Astrocyte (in vitro differentiated cells and primary cell): Measurements from ENCODE around the gene SAC3D1.

Experiments used
- CTCF ChIP-seq: IDR thresholded peaks from 2 replicates; pipeline ENCODE4 v1.5.1; 2011; ENCODE audit warnings: low read depth, mild to moderate bottlenecking, inconsistent platforms, low read length, moderate library complexity; ENCODE audit not compliant: insufficient read depth
- EZH2 ChIP-seq: IDR thresholded peaks from 2 replicates; pipeline ENCODE4 v1.6.1; 2012; ENCODE audit warnings: mild to moderate bottlenecking, low read length, inconsistent platforms; ENCODE audit not compliant: insufficient read depth

DNA sequence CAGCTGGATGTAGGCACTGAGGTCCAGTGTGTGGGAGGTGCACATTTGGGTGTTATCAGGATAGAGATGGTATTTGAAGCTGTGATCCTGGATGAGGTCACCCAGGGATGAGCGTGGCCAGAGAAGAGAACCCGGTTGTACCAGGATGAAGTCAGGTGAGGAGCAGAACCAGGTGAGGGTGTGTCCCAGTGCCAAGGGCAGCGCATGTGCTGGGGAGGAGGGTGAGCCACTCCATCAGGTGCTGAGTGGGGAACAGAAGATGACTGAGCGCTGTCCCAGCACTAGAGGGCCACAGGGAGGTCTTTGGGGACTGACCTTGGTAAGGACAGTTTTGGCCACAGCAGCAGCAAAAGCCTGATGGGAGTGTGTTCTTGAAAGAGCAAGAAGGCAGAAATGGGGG lies 24.3 kb upstream of the SAC3D1 start:
- TF ChIP-seq CTCF (no peak), EZH2 (no peak)
